Keratinocyte (primary cell): ENCODE measurements around the gene DEF6.

Experiments used
- CTCF ChIP-seq, 3 experiments: IDR thresholded peaks in 1 of 3; conservative IDR thresholded peaks in 1 of 3; optimal IDR thresholded peaks in 1 of 3; 2 replicates in 2 of 3; 3 replicates in 1 of 3; pipeline versions ENCODE3 to v1.5.1; 2011; ENCODE audit warnings: low read length in 3 of 3, mild to moderate bottlenecking in 3 of 3, moderate library complexity in 2 of 3, control low read depth in 1 of 3, inconsistent platforms in 1 of 3; ENCODE audit not compliant: insufficient read depth in 2 of 3; ENCODE audit errors: extremely low read depth in 1 of 3
- EZH2 ChIP-seq: IDR thresholded peaks from one replicate; pipeline ENCODE4 v1.6.1; 2012; ENCODE audit warnings: inconsistent platforms, mild to moderate bottlenecking, low read length, moderate library complexity

GRCh38 chr6:35253249-35253648 is 44.4 kb upstream of the DEF6 start:
- TF ChIP-seq CTCF (optimal IDR thresholded peaks at IDR 0.05 in 1 of 3, IDR thresholded peaks at IDR 0.05 in 1 of 3, conservative IDR thresholded peaks at IDR 0.05 in 1 of 3; ENCODE audit: extremely low read depth in 1 of 3, insufficient read depth in 2 of 3, low read length in 3 of 3) (no peak), EZH2 (no peak)
